SJSA1 (cell line): ENCODE data around the gene MST1. TPM values are rescaled to one million over a fixed set of nuclear protein-coding genes. Genes with fewer than 3 reads are reported as not detected.
A peak's percentile ranks its signal among the peaks of the same experiment; 100 is the strongest.

Experiments
- DNase-seq, 2 experiments: peaks; one replicate each; pipeline ENCODE4 v3.0.0-alpha.2; 2015 to 2020; ENCODE audit warnings: low spot score in 2 of 2, low read depth in 1 of 2
- H3K27ac ChIP-seq: fragments of 250-450 bp; sonication (Bioruptor Pico); 2 replicates; pipeline ENCODE4 v1.5.1; 2020; ENCODE audit warnings: mild to moderate bottlenecking, moderate library complexity
- H3K27me3 ChIP-seq: fragments of 250-450 bp; sonication (Bioruptor Pico); replicated peaks from 2 replicates; pipeline ENCODE4 v1.5.1; 2020; ENCODE audit warnings: mild to moderate bottlenecking, moderate library complexity
- H3K36me3 ChIP-seq: fragments of 250-450 bp; sonication (Bioruptor Pico); 2 replicates; pipeline ENCODE4 v1.5.1; 2020; ENCODE audit warnings: mild to moderate bottlenecking
- H3K4me1 ChIP-seq: fragments of 250-450 bp; sonication (Bioruptor Pico); replicated peaks from 2 replicates; pipeline ENCODE4 v1.6.1; 2021; ENCODE audit warnings: mild to moderate bottlenecking
- H3K4me3 ChIP-seq: fragments of 250-450 bp; sonication (Bioruptor Pico); 2 replicates; pipeline ENCODE4 v1.5.1; 2020; ENCODE audit warnings: mild to moderate bottlenecking
- H3K9me3 ChIP-seq: fragments of 250-450 bp; sonication (Bioruptor Pico); replicated peaks from 2 replicates; pipeline ENCODE4 v1.5.1; 2020; ENCODE audit warnings: mild to moderate bottlenecking
- total RNA-seq: library from RNA; depleted of rRNA; stranded (reverse); fragments of >200 nt; shearing (Covaris generic); gene quantifications from 2 replicates; pipeline ENCODE4 v1.2.3, GENCODE V29; 2014; rRNA removed

The MST1 gene
- total RNA-seq, 1 experiment from 2014 or later: 0.50 TPM

- Histone ChIP-seq H3K36me3 (no peaks in the 10 kb centered on the region), H3K4me3 (no peak overlapping the region), H3K27ac (no peak overlapping the region), H3K4me1 (no peaks in the 10 kb centered on the region), H3K27me3 (no peaks in the 10 kb centered on the region), H3K9me3 (no peaks in the 10 kb centered on the region)
- DNase-seq: no peak
Measured at GRCh38 chr3:49646236-49646635, 43.0 kb downstream of the MST1 start.

- Histone ChIP-seq H3K4me3 (no peak overlapping the region), H3K27me3 (no peaks in the 10 kb centered on the region), H3K9me3 (no peaks in the 10 kb centered on the region), H3K4me1 (no peaks in the 10 kb centered on the region), H3K27ac (no peak overlapping the region), H3K36me3 (no peaks in the 10 kb centered on the region)
- no peak for DNase-seq
Measured at GRCh38 chr3:49644684-49645083, 44.6 kb downstream of the MST1 start.

- Histone ChIP-seq H3K27me3 (no peaks in the 10 kb centered on the region), H3K4me3 (no peak overlapping the region), H3K9me3 (no peaks in the 10 kb centered on the region), H3K27ac (no peak overlapping the region), H3K36me3 (no peaks in the 10 kb centered on the region), H3K4me1 (peaks cover 7% of the 10 kb centered on the region)
- no peak for DNase-seq
Measured at GRCh38 chr3:49642708-49643145, 46.5 kb downstream of the MST1 start.

- no peak overlapping the region for H3K27ac ChIP-seq
- no peak for DNase-seq
- H3K36me3 ChIP-seq: no peaks in the 10 kb centered on the region
- H3K27me3 ChIP-seq: no peaks in the 10 kb centered on the region
- H3K4me1 ChIP-seq: peaks cover 7% of the 10 kb centered on the region
- no peaks in the 10 kb centered on the region for H3K9me3 ChIP-seq
- H3K4me3 ChIP-seq: no peak overlapping the region
Measured at GRCh38 chr3:49641921-49642707, 47.2 kb downstream of the MST1 start.

- DNase-seq: no peak
- H3K9me3 ChIP-seq: no peaks in the 10 kb centered on the region
Measured at GRCh38 chr3:49641292-49641691, 48.0 kb downstream of the MST1 start.

GRCh38 chr3:49639551-49639950 lies 49.7 kb downstream of the MST1 start:
- Histone ChIP-seq H3K9me3 (no peaks in the 10 kb centered on the region), H3K27ac (no peak overlapping the region), H3K36me3 (no peaks in the 10 kb centered on the region), H3K27me3 (no peaks in the 10 kb centered on the region), H3K4me3 (no peak overlapping the region), H3K4me1 (peaks cover 7% of the 10 kb centered on the region)
- no peak for DNase-seq

More at GRCh38 chr3:49641292-49641691, 48.0 kb downstream of the MST1 start:
- H3K4me3 ChIP-seq: no peak overlapping the region
- H3K36me3 ChIP-seq: no peaks in the 10 kb centered on the region
- peaks cover 7% of the 10 kb centered on the region for H3K4me1 ChIP-seq
- H3K27ac ChIP-seq: no peak overlapping the region
- H3K27me3 ChIP-seq: no peaks in the 10 kb centered on the region

GRCh38 chr3:49638445-49638844 lies 50.8 kb downstream of the MST1 start:
- no peaks in the 10 kb centered on the region for H3K27me3 ChIP-seq
- H3K27ac ChIP-seq: no peak overlapping the region
- H3K4me3 ChIP-seq: no peak overlapping the region
- H3K9me3 ChIP-seq: no peaks in the 10 kb centered on the region
- DNase-seq: peak; percentile 37 to 74
- H3K36me3 ChIP-seq: no peaks in the 10 kb centered on the region
- peaks cover 7% of the 10 kb centered on the region for H3K4me1 ChIP-seq

GRCh38 chr3:49636883-49637609 lies 52.2 kb downstream of the MST1 start:
- Histone ChIP-seq H3K27me3 (no peaks in the 10 kb centered on the region), H3K9me3 (no peaks in the 10 kb centered on the region), H3K4me1 (peaks cover 7% of the 10 kb centered on the region), H3K27ac (no peak overlapping the region), H3K4me3 (no peak overlapping the region), H3K36me3 (no peaks in the 10 kb centered on the region)
- no peak for DNase-seq

GRCh38 chr3:49634736-49635135 lies 54.5 kb downstream of the MST1 start:
- no peak for DNase-seq
- H3K27me3 ChIP-seq: no peaks in the 10 kb centered on the region
- H3K4me3 ChIP-seq: no peak overlapping the region
- H3K36me3 ChIP-seq: no peaks in the 10 kb centered on the region
- no peak overlapping the region for H3K27ac ChIP-seq
- peaks cover 7% of the 10 kb centered on the region for H3K4me1 ChIP-seq
- H3K9me3 ChIP-seq: no peaks in the 10 kb centered on the region

Other genes starting within 250 kb of the MST1 start
- 52.1 and 69.5 TPM in 2 replicates for gene DAG1, start 219.2 kb downstream of the MST1 start, total RNA-seq
- 0.05 TPM in 1 of 2 replicates, not detected in the other for gene BSN, start 135.0 kb downstream of the MST1 start, total RNA-seq
- gene APEH, start 15.1 kb downstream of the MST1 start, total RNA-seq: 97.9 and 135 TPM in 2 replicates
- gene RNF123, start 83 bp upstream of the MST1 start, total RNA-seq: 6.0 and 17.1 TPM in 2 replicates
- 4.0 and 4.3 TPM in 2 replicates for gene AMIGO3, start 30.2 kb upstream of the MST1 start, total RNA-seq
- 26.5 and 32.2 TPM in 2 replicates for gene GMPPB, start 34.5 kb upstream of the MST1 start, total RNA-seq
- 17.5 and 22.5 TPM in 2 replicates for gene IP6K1, start 97.1 kb upstream of the MST1 start, total RNA-seq
- gene CDHR4, start 110.4 kb upstream of the MST1 start, total RNA-seq: not detected in 2 replicates
- 0.56 and 1.3 TPM in 2 replicates for gene INKA1, start 113.8 kb upstream of the MST1 start, total RNA-seq
- 11.7 and 24.8 TPM in 2 replicates for gene UBA7, start 124.5 kb upstream of the MST1 start, total RNA-seq
- 3.0 and 9.3 TPM in 2 replicates for gene TRAIP, start 167.1 kb upstream of the MST1 start, total RNA-seq
- gene CAMKV, start 180.4 kb upstream of the MST1 start, total RNA-seq: not detected in 2 replicates
- gene MST1R, start 214.4 kb upstream of the MST1 start, total RNA-seq: not detected in 2 replicates
- 7.6 and 7.8 TPM in 2 replicates for gene MON1A, start 240.3 kb upstream of the MST1 start, total RNA-seq